OCI-LY3 (cell line): ENCODE measurements around the gene PTTG1IP.

ENCODE experiments used
- EZH2phosphoT487 ChIP-seq: fragments of 200-600 bp; shearing (Covaris generic); IDR thresholded peaks from 2 replicates; pipeline ENCODE4 v1.6.1; 2018; ENCODE audit warnings: antibody characterized with exemption, mixed run types, low read depth
- TF ChIP-seq, protein P1 (sequence below): fragments of 200-600, 300-600 bp; sonication (generic); IDR thresholded peaks from 2 replicates; pipeline ENCODE4 v1.5.1; 2014; ENCODE audit warnings: antibody characterized with exemption, low read length, low read depth

DNA sequence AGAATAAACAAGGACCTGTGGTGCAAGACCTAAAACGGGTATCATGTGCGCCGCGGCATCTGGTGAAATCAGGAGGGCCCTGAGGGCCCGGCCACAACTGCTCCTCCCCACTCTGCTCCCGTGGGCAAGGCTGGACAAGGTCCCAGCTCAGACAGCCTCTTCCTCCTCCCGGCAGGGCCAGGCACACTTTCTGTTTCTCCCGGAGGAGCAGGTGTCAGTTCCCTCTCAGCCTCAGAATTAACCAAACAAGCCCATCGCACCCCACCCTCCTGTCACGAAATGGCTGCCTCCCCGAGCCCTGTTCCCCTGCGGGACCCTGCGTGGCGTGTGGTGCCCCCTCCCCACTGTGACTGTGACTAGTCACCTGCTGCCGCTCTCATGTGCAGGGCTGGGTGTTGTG, 15.2 kb downstream of the PTTG1IP start:
- TF ChIP-seq, protein P1, sequence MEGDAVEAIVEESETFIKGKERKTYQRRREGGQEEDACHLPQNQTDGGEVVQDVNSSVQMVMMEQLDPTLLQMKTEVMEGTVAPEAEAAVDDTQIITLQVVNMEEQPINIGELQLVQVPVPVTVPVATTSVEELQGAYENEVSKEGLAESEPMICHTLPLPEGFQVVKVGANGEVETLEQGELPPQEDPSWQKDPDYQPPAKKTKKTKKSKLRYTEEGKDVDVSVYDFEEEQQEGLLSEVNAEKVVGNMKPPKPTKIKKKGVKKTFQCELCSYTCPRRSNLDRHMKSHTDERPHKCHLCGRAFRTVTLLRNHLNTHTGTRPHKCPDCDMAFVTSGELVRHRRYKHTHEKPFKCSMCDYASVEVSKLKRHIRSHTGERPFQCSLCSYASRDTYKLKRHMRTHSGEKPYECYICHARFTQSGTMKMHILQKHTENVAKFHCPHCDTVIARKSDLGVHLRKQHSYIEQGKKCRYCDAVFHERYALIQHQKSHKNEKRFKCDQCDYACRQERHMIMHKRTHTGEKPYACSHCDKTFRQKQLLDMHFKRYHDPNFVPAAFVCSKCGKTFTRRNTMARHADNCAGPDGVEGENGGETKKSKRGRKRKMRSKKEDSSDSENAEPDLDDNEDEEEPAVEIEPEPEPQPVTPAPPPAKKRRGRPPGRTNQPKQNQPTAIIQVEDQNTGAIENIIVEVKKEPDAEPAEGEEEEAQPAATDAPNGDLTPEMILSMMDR, result no peak
- TF ChIP-seq EZH2phosphoT487, result no peak
